NCI-H1436 (cell line): ENCODE data around the gene DPP6.

Experiments
- DNase-seq: peaks from one replicate; lab custom pipeline; 2025; lab: John Stamatoyannopoulos, UW

DPP6 gene

DNA sequence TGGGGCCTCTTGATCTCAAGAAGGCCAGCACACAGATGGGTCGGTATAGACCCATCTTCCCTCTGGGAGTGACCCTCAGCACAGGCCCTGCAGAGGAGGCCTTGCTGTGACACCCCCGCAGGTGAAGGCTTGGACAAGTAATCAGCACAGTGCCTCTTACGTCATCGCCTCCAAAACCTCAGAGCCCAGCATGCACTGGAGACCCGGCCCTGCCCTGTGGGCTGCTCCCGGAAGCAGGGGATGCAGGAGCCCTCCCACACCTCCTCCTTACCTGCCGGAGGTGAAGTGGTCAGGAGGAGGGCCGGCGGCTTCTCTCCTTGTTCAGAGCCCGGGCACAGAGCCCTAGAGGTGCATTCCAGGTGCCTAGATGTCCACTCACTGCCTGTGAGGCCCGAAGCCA, 829.3 kb downstream of the DPP6 start:
- no peak for DNase-seq

DNA sequence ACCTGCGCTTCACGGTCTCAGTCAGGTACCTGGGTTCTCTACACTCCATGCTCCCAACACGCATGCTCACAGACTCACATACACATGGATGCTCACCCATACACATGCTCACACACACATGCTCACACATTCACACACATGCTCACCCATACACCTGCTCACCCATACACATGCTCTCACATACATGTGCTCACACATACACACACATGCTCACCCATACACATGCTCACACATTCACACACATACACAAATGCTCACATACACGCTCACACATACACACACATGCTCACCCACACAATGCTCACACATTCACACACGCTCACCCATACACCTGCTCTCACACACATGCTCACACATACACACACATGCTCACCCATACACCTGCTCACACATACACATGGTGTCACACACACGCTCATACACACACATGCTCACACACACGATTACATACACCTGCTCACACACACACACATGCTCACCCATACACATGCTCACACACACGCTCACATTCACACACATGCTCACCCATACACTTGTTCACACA, 830.8 kb downstream of the DPP6 start:
- DNase-seq: no peak

DNA sequence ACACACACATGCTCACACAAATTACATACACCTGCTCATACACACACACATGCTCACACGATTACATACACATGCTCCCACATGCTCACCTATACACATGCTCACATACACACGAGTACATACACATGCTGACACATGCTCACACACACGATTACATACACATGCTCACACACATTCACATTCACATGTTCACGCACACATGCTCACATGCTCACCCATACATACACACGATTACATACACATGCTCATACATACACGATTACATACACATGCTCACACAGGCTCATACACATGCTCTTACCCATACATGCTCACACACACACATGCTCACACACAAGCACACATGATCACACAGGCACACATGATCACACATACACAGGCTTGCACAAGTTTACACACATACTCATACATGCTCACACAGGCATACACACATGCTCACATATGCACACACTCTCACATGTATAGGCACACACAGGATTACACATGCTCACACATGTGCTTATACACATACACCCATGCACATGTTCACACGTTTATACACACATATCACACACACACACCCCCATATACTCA, 832.2 kb downstream of the DPP6 start:
- DNase-seq: no peak

DNA sequence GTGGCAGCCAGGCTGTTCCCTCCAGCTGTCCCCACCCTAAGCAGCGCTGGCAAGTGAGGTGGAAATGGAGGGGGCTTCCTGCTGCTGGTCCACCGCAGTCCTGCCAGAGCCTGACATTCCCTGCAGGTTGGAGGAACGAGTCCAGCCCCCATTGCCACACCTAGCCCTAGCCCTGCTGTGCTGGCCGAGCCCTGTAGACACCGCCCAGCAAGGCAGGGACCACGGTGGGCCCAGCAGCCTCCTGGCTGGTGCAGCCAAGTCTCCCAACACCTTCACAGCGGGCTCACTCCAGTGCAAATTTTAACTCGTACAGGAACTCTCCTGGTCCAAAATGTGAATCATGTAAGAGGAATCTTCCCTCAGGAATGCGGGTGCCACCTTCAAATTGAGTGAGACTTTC, 834.4 kb downstream of the DPP6 start:
- DNase-seq: no peak

DNA sequence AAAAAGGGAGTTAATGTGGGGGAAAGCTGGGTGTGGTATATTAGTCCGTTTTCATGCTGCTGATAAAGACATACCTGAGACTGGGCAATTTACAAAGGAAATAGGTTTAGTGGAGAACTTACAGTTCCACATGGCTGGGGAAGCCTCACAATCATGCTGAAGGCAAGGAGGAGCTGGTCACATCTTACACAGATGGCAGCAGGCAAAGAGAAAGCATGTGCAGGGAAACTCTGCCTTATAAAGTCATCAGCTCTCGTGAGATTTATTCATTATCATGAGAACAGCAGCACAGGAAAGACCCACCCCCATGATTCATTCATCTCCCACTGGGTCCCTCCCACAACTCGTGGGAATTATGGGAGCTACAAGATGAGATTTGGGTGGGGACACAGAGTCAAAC, 836.5 kb downstream of the DPP6 start:
- DNase-seq: no peak

DNA sequence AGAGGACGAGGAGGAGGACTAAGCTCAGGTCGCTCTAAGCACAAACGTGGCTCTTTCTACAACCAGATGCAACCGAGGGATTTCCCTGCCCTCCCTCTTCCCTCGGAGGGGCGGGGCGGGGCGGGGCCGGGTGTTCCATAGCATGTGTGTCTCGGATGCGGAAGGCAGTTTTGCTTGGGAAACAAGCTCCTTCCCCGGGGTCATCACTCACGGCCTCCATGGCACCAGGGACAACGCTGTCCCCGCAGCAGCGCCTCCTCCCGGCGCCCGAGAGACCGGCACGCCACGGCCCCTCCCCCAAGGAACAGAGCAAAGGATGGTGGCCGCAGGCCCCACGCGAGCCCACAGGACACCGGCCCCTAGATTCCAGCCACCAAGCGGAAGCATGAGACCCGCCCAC, 840.3 kb downstream of the DPP6 start:
- DNase-seq: no peak

DNA sequence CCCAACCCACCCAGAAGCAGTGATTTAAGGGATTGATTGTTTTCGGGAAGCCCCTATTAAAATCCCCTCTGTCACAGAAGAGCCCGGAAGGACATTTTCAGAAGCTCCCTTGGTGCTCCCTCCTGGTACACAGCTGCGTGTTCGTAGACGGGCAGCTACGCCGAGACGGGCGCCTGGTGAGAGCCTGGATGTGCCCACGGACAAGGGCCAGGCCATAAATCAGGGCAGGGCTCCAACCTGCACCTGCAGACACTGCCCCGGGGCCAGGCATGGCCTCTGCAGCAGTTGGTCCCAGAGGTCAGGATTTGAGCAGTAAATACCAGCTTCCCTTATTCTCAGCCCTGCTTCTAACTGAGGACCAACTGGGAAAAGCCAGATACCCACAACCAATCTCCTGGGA, 843.9 kb downstream of the DPP6 start:
- no peak for DNase-seq

DNA sequence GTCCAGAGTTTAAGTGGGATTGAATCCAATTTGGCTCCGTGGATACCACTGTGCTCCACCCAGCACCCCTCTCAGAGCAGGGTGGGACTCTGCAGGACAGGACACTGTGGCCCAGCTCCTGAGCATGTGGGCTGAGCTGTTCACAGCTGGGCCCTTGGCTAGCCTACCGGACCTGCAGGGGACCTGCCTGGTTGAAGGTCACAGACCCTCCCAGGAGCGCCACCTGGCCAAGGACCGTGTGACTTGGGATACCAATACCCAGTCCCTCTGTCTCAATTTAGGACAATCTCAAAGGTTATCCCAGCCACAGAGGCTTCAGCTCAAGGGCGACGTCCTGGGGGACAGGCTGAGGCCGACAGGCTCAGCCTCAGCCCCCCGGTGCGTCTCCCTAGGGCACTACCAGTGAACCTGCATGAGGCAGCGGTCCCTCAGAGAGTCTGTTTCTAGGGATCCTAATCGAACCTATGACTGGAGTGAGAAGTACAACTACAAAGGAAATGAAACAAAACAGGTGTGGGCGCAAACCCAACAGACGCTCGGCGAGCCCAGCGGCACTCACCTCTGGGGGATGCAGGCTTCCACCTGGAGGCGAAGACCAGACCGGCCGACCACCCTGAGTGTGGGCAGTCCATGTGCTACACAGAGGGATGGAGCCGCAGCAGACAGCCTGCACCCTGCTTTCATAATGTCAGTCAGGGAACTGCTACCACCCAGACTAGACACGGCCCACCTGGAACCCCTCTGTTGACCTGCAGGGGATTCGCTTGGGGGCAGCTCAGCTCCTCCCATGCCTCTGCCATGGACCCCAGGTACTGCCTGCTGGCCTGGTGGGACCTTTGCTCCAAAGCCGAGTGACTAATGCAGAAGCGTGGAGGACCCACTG, 847.0 kb downstream of the DPP6 start:
- no peak for DNase-seq

DNA sequence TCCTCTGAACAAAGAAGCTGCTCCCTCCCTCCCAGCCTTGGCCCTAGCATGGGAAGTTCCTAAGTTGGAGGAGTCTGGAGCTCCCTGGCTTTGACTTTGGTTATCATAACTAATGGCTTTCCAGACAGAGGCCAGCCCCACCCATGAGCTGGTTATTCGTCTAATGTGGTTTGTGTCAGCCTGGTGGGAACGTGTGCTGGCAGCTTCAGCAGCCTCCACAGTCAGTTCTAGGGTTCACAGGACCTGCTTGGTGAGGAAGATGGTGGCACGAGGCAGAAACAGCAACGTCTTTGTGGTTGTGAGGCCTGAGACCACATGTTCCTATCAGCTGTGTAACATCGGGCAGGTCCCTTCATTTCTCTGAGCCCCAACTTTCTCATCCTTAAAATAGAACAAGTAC, 847.7 kb downstream of the DPP6 start:
- DNase-seq: no peak

DNA sequence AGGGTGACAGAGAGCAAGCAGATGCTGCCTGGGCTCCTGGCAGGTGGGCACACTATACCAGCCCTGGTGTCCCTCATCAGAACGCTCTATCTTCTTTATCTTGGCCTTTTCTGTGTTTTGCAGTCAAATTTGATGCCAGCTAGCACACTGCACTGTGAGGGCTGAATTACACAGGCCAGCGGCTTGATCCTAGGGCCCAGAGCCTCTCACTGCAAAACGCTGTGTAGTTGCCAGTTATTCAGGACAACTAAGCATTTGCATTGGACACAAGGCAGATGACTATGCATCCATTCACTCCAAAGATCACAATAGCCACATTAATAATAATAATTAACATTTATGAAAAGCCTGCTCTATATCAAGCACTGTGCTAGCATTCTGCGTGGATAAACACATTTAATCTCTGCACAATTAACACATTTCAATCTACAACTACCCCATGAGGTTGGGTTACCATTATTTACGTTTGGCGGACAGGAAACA, 850.4 kb downstream of the DPP6 start:
- DNase-seq: no peak

DNA sequence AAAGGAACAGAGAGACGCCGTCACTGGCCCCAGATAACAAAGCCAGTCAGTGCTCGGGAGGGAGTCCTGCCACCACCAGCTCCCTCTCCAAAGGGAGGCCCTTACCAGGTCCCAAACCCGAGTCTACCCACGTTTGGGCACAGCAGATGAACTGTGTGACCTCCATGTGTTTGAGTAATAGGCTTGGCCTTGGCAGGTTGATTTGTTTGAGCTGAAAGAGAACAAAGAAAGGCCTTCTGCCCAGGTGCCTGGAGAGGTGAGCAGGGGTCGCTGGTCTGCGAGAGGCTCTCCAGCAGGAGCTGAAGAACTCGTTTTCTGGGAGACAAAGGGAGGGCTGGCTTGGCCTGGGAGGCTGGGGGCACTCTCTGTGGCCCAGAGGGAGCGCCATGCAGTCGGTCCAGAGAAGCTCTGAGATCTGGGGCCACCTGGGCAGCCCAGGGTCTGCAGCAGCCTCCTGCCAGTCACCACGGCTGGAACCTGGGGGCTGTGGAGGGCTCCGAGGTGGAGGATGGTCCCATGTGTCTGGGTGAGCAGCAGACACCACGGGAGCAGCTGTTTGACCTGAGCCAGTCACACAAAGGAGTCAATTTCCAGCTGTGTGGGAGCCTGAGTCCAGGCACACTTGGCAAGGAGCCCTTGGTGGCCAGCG, 851.0 kb downstream of the DPP6 start:
- no peak for DNase-seq

DNA sequence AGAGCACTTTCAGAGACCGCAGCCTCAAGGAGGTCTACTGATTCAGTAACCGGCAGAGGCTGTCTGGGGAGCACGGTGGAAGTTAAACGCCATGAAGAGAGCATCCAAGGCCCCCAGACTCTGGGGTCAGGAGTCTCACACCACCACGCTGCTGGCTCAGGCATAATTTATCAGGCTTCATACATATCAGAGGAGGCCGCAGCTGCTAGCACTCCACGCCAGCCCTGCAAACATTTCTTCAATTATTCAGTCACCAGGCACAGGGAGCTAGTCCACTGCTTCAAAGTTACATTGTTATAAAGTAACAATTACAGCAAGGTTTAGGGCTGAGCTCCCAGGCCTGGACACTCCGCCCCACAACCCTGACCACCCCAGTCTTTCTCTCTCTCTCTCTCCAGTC, 852.9 kb downstream of the DPP6 start:
- no peak for DNase-seq

DNA sequence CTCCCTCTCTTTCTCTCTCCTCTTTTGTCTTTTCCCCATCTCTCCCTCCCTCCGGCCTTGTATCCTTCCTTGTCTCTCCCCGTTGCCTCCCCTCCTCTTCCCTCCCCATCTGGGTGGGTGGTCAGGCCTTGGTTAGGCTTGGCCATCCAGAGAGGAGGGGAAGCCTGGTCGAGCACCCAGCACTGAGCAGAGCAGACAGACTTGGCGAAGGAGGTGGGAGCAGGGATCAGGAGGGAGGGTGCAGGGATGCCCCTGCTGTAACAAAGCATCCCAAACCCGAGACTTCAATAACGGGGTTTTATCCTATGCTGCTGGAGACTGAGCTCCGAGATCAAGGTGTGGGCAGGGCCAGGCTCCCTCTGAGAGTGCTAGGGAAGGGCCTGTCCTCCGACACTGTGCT, 853.4 kb downstream of the DPP6 start:
- DNase-seq: no peak

DNA sequence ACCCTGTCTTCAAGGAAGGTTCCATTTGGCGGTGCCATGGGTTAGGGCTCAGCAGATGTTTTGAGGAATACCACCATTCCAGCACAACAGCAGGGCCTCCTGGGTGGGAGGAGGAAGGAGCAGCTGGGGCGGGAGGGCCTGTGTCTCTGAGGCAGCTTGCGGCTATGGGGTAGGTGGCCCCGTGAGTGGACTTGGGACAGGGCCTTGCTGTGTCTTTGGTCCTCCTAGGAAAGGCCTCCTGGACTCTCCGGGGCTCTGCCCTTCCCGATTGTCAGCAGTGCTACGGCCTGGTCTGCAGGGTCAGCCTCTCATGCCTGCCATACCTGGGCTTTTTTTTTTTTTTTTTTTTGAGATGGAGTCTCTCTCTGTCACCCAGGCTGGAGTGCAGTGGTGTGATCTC, 854.0 kb downstream of the DPP6 start:
- no peak for DNase-seq

DNA sequence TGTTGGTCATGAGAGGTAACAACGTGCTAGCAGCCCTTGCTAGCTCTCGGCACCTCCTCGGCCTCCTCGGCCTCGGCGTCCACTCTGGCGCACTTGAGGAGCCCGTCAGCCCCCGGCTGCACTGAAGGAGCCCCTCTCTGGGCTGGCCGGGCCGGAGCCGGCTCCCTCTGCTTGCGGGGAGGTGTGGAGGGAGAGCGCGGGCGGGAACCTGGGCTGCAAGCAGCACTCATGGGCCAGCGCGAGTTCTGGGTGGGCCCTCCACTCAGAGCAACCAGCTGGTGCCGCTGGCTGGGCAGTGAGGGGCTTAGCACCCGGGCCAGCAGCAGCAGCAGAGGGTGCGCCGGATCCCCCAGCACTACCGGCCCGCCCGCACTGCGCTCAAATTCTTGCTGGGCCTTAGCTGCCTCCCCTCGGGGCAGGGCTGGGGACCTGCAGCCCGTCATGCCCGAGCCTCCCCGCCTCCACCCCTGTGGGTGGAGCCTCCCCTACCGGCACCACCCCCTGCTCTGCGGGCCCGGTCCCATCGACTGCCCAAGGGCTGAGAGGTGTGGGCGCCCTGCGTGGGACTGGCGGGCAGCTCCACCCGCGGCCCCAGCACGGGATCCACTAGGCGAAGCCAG, 854.6 kb downstream of the DPP6 start:
- DNase-seq: no peak

DNA sequence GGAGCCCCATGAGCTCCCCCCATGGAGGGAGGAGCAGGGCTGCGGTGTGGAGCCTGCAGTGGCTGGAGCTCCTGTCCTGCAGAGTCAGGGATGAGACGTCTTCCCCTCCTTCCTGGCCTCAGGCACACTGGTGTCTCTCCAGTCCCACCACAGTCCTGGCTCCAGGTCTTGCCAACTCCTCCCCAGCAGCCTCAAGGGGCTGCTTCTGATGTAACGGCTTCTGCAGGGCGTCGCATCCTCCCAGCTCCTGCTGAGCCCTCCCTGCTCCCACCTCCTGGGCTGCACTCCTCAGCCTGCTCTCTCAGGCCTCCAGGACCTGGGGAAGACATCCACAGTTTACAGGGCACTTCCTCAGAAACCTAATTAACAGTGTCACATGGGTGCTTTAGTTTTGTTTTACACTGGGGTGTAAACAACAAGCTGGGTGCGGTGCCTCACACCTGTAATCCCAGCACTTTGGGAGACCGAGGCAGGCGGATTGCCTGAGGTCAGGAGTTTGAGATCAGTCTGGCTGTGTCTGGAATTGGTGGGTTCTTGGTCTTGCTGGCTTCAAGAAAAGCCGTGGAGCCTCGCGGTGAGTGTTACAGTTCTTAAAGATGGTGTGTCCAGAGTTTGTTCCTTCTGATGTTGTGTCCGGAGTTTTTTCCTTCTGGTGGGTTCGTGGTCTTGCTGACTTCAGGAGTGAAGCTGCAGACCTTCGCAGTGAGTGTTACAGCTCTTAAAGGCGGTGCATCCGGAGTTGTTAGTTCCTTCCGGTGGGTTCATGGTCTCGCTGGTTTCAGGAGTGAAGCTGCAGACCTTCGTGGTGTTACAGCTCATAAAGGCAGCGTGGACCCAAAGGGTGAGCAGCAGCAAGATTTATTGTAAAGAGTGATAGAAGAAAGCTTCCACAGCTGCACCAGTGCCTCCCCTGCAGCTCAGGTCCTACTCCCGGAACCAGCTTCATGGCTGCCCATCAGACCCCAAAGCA, 855.7 kb downstream of the DPP6 start:
- DNase-seq: no peak

DNA sequence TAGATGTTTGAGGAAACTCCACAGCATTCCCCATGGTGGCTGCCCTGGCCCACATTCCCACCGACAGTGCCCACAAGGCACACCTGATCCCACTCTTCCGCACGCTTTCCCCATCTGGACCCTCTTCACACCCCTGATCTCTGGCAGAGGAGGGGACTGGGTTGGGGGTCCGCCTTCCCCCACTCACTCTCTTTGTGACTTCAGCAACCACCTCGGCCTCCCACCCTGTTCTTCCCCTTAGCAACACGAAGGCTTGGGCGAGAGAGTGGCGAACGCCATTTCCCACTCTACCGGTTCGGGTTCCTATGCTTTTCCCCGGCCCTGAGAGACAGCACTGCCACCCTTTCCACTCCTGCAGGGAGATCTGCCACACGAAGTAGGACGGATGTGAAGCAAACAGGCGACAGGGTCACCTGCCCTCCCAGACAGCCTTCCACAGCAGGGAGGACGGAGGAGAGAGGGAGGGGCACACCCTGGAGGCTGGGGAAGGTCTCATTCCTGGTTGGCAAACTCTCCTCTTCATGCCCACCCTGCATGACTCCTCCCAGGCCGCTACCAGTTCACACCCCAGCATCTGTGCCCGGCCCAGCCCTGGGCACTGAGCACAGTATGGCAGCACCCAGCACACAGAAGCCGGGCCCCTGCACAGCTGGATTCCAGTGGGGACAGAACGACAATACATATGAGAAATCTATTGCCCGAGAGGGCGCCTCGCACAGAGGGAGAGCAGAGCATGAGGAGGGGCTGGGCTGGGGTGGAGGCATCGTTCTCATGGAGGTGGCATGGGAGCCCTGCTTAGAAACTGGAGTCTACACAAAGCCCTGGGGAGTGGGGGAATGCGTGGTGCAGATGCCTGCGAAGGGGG, 857.3 kb downstream of the DPP6 start:
- no peak for DNase-seq

DNA sequence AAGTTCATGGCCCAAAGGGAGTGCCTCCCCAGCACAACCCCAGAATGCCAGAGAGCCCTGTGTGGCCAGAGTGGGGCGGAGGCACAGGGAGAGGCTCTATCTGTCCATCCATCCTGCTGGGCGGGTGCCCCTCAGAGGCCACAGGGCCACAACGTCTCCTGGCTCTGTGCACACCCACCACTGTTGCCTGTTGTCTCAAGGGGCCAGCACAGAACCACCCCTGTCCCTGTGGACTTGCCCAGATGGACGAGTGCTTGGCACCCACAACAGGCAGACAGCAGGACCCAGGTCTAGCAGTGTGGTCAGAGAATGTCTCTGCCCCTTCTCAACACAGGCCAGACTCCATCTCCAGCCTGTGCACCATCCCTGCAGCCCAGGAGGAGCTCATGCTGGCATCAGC, 857.9 kb downstream of the DPP6 start:
- no peak for DNase-seq

DNA sequence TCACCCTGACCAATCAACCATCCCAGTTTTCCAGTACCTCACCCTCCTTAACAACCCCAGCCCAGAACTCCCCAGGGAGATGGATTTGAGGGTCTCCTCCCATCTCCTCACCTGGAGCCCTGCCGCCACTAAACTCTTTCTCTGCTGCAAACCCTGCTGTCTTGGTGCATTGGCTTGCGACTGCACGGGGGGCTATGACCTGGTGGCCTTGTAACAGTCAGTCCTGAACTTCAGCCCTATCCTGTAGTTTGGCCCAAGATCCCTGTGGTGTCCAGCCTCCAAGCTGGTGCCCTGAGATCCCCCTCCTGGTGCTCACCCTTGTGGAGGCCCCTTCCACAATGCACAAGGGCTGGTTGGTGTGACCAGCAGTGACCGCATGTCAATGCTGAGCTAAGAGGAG, 858.8 kb downstream of the DPP6 start:
- DNase-seq: no peak

DNA sequence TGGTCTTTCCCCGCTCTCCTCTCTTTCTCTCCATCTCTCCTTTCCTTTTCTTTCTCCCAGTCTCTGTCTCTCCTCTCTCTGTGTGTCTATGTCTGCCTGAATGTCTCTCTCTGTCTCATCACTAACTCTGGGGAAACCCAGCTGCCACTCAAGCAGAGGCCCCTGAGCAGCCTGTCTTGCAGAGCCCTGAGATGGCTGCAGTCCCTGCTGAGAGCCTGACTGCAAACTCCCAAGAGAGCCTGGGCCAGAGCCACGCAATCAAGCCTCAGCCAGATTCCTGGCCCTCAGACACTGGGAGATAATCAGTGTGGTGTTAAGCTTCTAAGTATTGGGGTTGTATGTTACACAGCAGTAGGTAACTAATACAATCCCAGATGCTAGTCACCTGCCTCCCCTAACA, 859.2 kb downstream of the DPP6 start:
- no peak for DNase-seq
